Parathyroid adenoma (tissue), 2 donors: ENCODE measurements around the gene SHC3.

Source experiments
- H2AFZ ChIP-seq: fragments of 300-600 bp; sonication (generic); one replicate; pipeline ENCODE4 v1.7.0; 2017; ENCODE audit warnings: antibody characterized with exemption, mild to moderate bottlenecking
- H3K27ac ChIP-seq: fragments of 300-600 bp; sonication (generic); one replicate; pipeline ENCODE4 v1.7.0; 2017
- H3K27me3 ChIP-seq: fragments of 300-600 bp; sonication (generic); one replicate; pipeline ENCODE4 v1.7.0; 2017; ENCODE audit warnings: low read length; ENCODE audit not compliant: control insufficient read depth, insufficient read depth
- H3K36me3 ChIP-seq: fragments of 300-600 bp; sonication (generic); one replicate; pipeline ENCODE4 v1.7.0; 2017; ENCODE audit warnings: low read length; ENCODE audit not compliant: control insufficient read depth, insufficient read depth
- H3K4me1 ChIP-seq: fragments of 300-600 bp; sonication (generic); one replicate; pipeline ENCODE4 v1.7.0; 2017; ENCODE audit warnings: control low read depth
- H3K4me2 ChIP-seq: fragments of 300-600 bp; sonication (generic); one replicate; pipeline ENCODE4 v1.7.0; 2017; ENCODE audit warnings: low read length
- H3K4me3 ChIP-seq: fragments of 300-600 bp; sonication (generic); one replicate; pipeline ENCODE4 v1.7.0; 2017; ENCODE audit warnings: low read depth, low read length
- H3K79me2 ChIP-seq: fragments of 300-600 bp; sonication (generic); one replicate; pipeline ENCODE4 v1.7.0; 2017; ENCODE audit warnings: control low read depth
- H3K9ac ChIP-seq: fragments of 300-600 bp; sonication (generic); one replicate; pipeline ENCODE4 v1.7.0; 2017; ENCODE audit warnings: mild to moderate bottlenecking
- H3K9me3 ChIP-seq: fragments of 300-600 bp; sonication (generic); one replicate; pipeline ENCODE4 v1.7.0; 2017; ENCODE audit warnings: low read length; ENCODE audit not compliant: control insufficient read depth
- CTCF ChIP-seq: fragments of 300-600 bp; sonication (generic); IDR thresholded peaks from one replicate; pipeline ENCODE4 v1.7.0; 2017; ENCODE audit warnings: antibody characterized with exemption, mild to moderate bottlenecking
- donor health status: primary hyperparathyroidism.

Gene SHC3

GRCh38 chr9:89073397-89073796 is 105.2 kb downstream of the SHC3 start:
- H3K27me3 ChIP-seq = no peaks in the 10 kb centered on the region
- no peak for TF ChIP-seq CTCF
- H2AFZ ChIP-seq = no peak overlapping the region
- no peak overlapping the region for H3K4me2 ChIP-seq
- no peaks in the 10 kb centered on the region for H3K4me1 ChIP-seq
- H3K36me3 ChIP-seq = no peaks in the 10 kb centered on the region
- H3K4me3 ChIP-seq = no peak overlapping the region
- no peaks in the 10 kb centered on the region for H3K9me3 ChIP-seq
- no peak overlapping the region for H3K9ac ChIP-seq
- no peaks in the 10 kb centered on the region for H3K79me2 ChIP-seq
- H3K27ac ChIP-seq = no peak overlapping the region

DNA sequence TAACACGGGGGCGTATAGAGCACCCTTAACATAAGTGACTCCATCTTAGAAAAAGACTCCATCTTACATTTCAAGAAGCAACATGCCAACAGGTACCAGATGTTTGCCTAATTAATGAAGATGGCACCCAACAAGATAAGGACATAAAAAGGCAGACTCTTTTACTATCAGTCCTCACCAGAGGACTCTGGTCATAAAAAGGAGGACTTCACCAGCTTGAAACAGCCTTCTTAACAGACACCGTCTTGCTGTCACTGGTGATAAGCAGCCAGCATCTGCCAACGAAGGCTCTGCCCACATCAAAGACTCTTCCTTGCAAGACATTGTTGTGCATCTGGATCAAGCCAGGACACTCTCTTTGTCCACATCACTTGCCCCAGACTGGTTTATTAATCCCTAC is 107.0 kb downstream of the SHC3 start:
- no peaks in the 10 kb centered on the region for H3K9me3 ChIP-seq
- H3K9ac ChIP-seq = no peak overlapping the region
- no peaks in the 10 kb centered on the region for H3K27me3 ChIP-seq
- H2AFZ ChIP-seq = no peak overlapping the region
- H3K79me2 ChIP-seq = no peaks in the 10 kb centered on the region
- H3K4me2 ChIP-seq = no peak overlapping the region
- no peak overlapping the region for H3K4me3 ChIP-seq
- no peak overlapping the region for H3K27ac ChIP-seq
- H3K4me1 ChIP-seq = no peaks in the 10 kb centered on the region
- H3K36me3 ChIP-seq = no peaks in the 10 kb centered on the region
- no peak for TF ChIP-seq CTCF

DNA sequence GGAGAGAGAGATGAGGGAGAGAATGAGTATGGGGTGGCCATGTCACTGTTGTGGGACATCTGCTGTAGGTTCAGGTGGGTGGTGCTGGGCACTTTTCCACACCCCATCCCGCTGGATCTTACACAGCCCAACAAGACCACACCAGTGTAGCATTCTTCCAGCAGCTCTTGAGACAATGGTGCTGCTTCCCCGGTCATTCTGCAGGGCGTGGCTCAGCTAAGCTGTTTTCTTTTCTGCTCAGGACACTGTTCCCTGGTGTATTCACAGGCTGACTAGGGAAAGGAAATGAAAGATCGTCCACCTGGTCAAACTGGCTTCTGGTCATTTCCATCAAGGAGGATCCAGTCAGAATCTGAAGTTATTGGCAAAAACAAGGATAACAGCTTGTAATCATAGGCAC is 111.8 kb downstream of the SHC3 start:
- Histone ChIP-seq H3K4me2 (no peak overlapping the region), H3K4me1 (no peaks in the 10 kb centered on the region), H3K36me3 (no peaks in the 10 kb centered on the region), H3K9ac (no peak overlapping the region), H2AFZ (no peak overlapping the region), H3K27ac (no peak overlapping the region), H3K27me3 (no peaks in the 10 kb centered on the region), H3K4me3 (no peak overlapping the region), H3K9me3 (no peaks in the 10 kb centered on the region), H3K79me2 (no peaks in the 10 kb centered on the region)
- no peak for TF ChIP-seq CTCF

GRCh38 chr9:89065921-89066320 is 112.7 kb downstream of the SHC3 start:
- Histone ChIP-seq H3K4me2 (no peak overlapping the region), H3K36me3 (no peaks in the 10 kb centered on the region), H3K27me3 (no peaks in the 10 kb centered on the region), H3K4me1 (no peaks in the 10 kb centered on the region), H3K9me3 (no peaks in the 10 kb centered on the region), H3K4me3 (no peak overlapping the region), H2AFZ (no peak overlapping the region), H3K79me2 (no peaks in the 10 kb centered on the region), H3K9ac (no peak overlapping the region), H3K27ac (no peak overlapping the region)
- TF ChIP-seq CTCF = no peak

DNA sequence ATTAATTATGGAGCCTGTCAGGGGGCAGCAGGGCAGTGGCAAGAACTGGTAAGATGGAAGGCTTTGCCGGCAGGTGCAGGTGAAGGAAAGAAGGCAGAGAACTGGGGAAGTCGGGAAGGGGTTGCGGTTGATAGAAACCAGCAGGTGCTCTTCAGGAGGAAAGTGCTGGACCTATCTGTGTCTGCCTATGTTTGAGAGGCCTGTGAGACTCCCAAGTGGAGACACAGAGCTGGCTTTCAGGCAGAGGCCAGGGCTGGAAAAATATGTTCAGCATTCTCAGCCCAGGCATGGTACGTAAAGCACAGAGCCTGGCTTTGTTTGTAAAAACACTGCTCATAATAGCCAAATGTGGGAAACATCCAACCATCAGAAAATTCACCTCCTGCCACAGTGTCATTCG is 117.8 kb downstream of the SHC3 start:
- Histone ChIP-seq H3K9ac (no peak overlapping the region), H3K9me3 (no peaks in the 10 kb centered on the region), H3K36me3 (no peaks in the 10 kb centered on the region), H2AFZ (no peak overlapping the region), H3K4me3 (no peak overlapping the region), H3K27me3 (no peaks in the 10 kb centered on the region), H3K4me2 (no peak overlapping the region), H3K79me2 (no peaks in the 10 kb centered on the region), H3K27ac (no peak overlapping the region), H3K4me1 (no peaks in the 10 kb centered on the region)
- TF ChIP-seq CTCF = no peak
